A204.1 (cell line): Measurements from ENCODE around the gene SPATA46.
"Not testable (repeated sequence)": the region's sequence is repeated elsewhere in the genome, so short reads cannot be mapped to it uniquely, and the experiment has no call there.

Experiments
- FAIRE-seq: peaks from 2 replicates; lab custom pipeline; 2012; peaks lifted over from hg19 to GRCh38; lab: Jason Lieb, UNC

The SPATA46 gene

GRCh38 chr1:162376691-162377090 is at the start of gene SPATA46:
Gene SPATA46 (minus strand): TSS chr1:162376854. CDS start chr1:162376790, 64 bp downstream.
- FAIRE-seq, result no peak

GRCh38 chr1:162422662-162423375 is 46.2 kb upstream of the SPATA46 start:
- FAIRE-seq, result no peak

GRCh38 chr1:162421258-162422164 is 44.9 kb upstream of the SPATA46 start:
- FAIRE-seq, result no peak

- FAIRE-seq, result no peak
These were observed 43.5 kb upstream of the SPATA46 start for GRCh38 chr1:162420120-162420519.

- not testable (repeated sequence) for FAIRE-seq
These were observed 42.8 kb upstream of the SPATA46 start for GRCh38 chr1:162419450-162419931.

GRCh38 chr1:162418584-162418983 is 41.9 kb upstream of the SPATA46 start:
- FAIRE-seq, result not testable (repeated sequence)

- FAIRE-seq, result no peak
These were observed 41.0 kb upstream of the SPATA46 start for GRCh38 chr1:162417650-162418049.

- no peak for FAIRE-seq
These were observed 40.3 kb upstream of the SPATA46 start for GRCh38 chr1:162416909-162417308.

- FAIRE-seq, result no peak
These were observed 39.6 kb upstream of the SPATA46 start for GRCh38 chr1:162416215-162416614.

GRCh38 chr1:162412002-162412401 is 35.3 kb upstream of the SPATA46 start, which contains the start of gene SH2D1B:
Gene SH2D1B (minus strand): TSS chr1:162412136. CDS start chr1:162412016, 120 bp downstream.
- FAIRE-seq, result no peak

GRCh38 chr1:162407539-162407938 is 30.9 kb upstream of the SPATA46 start:
- FAIRE-seq, result no peak

GRCh38 chr1:162406811-162407210 is 30.2 kb upstream of the SPATA46 start:
- FAIRE-seq, result no peak

GRCh38 chr1:162405800-162406199 is 29.1 kb upstream of the SPATA46 start:
- no peak for FAIRE-seq

GRCh38 chr1:162404550-162405160 is 28.0 kb upstream of the SPATA46 start:
- no peak for FAIRE-seq

- FAIRE-seq, result no peak
These were observed 24.2 kb upstream of the SPATA46 start for GRCh38 chr1:162400790-162401355.

GRCh38 chr1:162398999-162399580 is 22.4 kb upstream of the SPATA46 start:
- no peak for FAIRE-seq

GRCh38 chr1:162397943-162398560 is 21.4 kb upstream of the SPATA46 start:
- no peak for FAIRE-seq

GRCh38 chr1:162397039-162397448 is 20.4 kb upstream of the SPATA46 start:
- FAIRE-seq, result no peak

- no peak for FAIRE-seq
These were observed 19.7 kb upstream of the SPATA46 start for GRCh38 chr1:162396201-162396906.

GRCh38 chr1:162391790-162392563 is 15.3 kb upstream of the SPATA46 start:
- peak; percentile 89 for FAIRE-seq
